NCI-H2107 treated with DMSO at 0.1 percent for 48 hours (cell line): ENCODE results near the gene FSTL1.

ENCODE experiments used
- DNase-seq: peaks from one replicate; lab custom pipeline; 2025; ENCODE audit not compliant: unreplicated experiment; lab: John Stamatoyannopoulos, UW

Gene FSTL1

DNA sequence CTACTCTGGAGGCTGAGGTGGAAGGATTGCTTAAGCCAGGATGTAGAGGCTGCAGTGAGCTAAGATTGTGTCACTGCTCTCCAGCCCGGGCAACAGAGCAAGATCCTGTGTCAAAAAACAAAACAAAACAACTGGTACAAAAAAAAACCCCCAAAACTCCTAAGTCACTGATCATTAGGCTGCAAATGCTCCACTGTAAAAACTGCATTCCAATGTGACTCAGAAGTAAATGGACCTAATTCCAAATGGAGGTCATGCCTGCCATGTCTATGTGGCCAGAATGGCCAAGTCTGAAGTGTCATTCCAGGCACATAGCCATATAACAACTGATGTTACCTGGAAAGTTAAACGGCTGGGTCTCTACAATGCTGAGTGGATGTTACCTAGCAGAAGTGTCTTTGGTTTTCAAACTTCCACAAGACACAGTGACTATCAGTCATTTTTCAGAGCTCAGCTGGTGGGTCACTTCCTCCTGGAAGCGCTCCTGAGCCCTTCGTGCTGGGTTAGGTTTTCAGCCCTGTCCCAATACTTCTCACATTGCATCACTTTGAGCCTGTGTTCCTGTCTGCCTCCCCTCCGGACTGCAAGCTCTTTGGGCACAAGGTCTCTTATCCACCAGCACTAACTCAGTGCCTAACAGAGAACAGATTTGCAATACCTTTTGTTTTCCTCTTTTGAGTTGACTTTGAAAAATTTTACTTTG is 10.6 kb downstream of the FSTL1 start:
- DNase-seq = no peak

DNA sequence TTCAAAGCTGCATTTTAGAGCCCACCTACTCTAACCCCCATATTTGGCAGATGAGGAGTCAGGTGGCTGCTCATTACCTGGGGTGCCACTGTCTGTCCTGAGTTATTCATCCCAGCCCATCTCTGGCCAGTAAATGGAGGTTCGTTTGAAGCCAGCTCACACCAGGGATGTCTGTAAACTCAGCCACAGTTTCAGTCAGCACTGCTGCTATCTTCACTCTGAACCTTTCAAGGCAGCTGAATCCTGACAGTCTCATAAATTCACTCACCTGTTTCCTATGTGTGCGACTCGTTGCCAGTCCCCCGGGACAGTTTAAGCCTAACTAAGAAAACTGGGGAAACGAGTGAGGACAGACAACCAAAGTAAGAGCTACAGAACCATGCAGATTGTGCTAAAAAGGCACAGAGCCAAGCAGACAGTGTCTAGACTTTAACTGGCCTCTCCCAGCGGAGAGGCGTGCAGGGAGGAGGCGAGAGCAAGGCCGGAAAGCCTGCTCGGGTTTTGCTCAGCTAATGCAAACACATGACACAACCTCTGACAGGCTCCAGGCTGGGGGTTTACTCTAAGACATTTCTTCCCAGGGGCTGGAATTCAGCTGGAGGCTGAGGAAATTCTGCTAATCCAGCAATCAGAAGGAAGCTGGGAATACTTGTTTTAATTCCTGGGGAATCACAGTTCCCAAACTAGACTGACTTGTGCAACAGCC is 12.0 kb downstream of the FSTL1 start:
- DNase-seq = no peak

DNA sequence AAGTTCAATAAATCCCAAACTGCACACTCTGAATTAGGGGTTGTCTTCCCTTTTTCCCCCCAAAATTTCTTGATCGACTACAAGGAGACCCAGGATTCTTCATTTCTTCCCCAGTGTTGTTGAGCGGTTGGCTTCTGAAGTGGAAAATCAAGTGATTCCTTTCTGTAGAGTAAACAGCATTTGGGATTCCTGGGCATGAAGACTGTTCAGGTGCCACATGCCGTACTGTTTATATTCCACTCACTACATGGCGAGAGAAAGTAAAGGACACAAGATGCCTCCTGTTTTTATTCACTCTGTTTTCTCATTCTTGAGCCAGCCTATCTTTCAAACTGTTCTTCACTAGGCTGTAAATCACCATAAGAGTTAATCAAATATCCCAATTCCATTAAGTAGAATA is 12.6 kb downstream of the FSTL1 start:
- DNase-seq = no peak

DNA sequence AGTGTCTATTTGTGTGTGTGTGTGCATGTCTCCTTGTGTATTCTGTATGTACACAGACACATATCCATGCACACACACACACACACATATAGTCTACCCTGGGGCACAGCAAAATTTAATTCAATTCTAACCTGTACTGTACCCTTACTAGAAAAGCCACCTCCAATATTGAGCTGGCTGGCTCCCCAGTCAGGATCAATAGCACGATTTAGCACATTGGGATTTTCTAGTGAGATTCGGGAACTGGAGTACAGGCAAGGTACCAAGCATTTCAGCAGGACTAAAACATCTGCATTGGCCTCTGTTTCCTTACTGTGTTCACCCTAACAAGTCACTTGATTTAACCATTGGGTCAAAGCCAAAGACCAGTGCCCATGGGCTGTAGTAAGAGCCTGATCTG is 13.2 kb downstream of the FSTL1 start:
- DNase-seq = no peak

DNA sequence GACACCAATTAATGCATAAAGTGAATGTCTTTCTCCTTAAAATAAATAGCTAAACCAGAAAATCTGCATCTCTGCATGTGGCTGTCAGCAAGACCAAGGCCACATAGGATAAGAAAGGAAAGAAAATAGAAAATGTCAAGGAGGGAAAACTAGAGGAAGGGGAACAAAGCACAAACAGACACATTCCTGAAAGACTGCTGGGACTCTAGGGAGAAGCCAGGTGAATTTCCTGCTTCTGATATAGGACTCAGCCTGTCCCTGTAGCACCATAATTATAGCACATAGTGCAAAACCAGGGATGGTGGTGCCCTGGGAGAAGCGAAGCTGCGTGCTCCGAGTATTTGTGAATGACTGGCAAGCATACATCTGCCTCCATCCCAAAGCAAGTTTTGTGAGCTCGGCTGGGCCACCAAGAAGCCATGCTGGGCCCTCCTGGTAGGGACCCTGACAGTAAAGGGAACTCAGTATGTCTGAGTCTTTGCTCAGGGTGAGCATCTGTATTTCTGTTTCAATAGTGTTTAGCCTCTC is 14.2 kb downstream of the FSTL1 start:
- no peak for DNase-seq

DNA sequence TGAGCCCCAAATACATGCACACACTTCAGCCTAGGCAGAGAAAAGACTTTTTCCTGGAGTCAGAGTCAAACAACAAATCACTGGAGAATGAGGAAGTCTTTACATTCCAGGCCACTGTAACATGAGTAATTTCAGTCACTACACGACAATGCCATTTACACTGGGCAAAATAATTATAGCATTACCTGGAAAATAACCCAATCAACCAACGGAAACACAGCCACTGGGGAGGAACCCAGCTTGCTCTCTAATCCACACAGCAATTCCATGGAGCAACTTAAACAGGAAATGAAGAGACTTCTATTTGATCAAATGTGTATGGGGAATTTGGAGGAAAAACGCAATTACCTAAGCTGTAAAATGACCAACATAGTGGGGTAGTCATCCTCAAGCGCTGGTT is 15.2 kb downstream of the FSTL1 start:
- peak; percentile 67 for DNase-seq

DNA sequence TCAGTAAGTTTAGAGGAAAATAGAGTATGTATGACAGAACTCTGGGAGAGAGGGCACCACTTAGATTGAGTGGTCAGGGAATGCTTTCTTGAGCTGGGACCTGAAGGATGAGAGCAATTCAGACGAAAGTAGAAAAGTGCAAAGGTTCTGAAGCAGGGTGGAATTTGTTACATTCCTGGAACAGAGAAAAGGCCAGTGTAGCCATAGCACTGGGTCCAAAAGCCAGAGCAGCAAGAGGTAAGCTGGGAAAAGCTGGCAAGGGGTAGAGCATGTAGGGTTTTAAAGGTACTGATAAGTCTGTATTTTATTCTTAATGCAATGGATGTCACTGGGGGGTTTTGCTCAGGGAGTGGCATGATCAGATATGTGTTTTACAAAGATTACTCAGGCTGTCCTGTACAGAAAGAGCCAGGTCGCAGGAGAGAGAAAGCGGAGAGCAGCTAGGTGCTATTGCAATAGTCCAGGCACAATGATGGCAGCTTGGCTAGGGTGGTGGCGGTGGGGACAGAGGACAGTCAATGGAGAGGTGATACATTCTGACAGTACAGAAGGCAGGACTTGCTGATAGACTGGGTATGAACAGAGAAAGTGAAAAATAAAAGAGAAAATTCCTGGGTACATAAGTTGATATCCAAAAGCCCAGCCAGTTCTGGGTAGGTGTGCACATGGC is 17.0 kb downstream of the FSTL1 start:
- DNase-seq = no peak

DNA sequence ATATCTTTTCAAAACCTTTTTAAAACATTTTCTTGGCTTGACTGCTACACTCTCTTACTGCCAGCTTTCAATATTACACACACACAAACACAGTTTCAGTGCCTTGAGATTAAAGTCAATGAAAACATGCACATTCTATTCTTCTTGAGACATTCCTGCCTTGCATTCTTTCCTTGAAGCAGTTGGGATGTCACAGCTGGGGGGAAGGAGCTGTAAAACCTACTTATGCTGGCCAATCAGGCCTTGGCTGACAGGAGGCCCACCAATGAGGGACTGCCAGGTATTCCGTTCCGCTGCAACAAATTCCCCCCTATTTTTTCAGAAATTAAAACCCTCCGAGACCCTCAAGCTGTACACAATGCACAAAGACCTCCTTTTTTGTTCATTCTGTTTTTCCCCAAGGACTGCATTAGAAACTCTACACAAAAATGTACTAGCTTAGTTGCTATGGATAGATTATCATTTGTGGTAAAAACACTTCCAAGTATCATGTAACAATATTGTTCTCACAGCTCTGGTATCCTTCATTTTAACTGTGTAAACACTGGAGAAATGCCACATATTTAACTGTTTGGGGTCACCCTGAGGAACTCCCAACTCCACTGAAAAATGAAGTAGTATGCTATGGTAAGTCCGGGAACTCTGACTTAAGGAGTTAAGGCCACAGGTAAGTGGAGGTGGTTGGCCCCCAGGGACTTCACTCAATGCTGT is 18.5 kb downstream of the FSTL1 start:
- DNase-seq = peak; percentile 28

DNA sequence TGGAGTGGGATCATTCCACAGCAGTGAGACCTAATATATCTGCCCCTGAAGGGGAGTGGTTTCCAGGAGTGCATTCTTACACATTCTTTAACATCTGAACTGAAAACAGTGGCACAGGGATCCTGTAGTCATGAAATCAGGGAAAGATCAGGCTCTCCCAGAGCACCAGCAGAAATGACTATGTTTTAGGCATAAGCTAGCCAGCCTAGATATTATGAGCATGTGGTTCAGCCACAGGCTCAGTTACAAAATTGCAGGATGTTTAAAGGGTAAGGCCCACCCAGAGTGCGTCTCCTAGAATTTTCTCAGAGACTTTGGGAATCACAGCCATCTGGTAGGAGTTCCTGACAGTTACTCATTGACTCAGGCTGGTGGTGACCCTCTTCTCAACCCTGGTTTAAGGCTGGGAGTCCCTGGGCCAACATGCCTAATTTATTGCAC is 20.9 kb downstream of the FSTL1 start:
- no peak for DNase-seq

DNA sequence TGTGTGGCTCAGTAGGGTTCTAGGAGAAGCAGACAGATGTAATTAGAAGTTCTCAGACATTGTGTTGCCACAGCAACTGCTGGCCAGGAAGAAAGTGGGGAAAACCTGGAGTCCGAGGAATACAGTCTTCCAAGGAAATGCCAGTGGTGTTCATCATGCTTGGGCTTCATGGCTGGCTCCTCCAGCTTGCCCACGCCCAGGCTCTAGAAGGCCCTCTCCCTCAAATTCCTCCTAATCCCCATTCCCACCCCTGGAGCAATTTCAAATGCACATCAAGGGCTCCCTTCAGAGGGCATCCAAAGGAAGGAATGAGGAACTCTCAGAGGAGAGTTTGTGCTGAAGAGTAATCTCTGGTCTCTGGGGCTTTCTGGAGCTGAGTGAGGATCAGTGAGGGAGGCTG is 21.9 kb downstream of the FSTL1 start:
- DNase-seq = no peak

DNA sequence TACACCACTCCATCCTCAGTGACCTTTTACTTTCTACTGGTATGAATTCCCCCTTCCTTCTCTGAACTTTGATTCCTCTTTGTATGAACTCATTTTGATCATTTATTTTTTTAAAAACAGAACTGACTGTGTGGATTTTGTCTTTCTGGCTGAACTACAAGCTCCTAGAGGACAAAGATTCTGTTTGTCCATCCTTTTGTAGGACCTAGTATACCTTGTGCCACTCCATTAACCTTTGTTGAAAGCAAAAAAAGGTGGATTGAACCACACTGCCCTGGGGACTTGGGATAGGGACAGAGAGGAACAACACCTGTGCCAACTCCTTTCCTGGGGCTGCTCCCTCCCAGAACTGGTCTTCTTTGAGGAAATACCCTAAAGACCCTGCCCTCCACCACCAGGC is 23.6 kb downstream of the FSTL1 start:
- no peak for DNase-seq

DNA sequence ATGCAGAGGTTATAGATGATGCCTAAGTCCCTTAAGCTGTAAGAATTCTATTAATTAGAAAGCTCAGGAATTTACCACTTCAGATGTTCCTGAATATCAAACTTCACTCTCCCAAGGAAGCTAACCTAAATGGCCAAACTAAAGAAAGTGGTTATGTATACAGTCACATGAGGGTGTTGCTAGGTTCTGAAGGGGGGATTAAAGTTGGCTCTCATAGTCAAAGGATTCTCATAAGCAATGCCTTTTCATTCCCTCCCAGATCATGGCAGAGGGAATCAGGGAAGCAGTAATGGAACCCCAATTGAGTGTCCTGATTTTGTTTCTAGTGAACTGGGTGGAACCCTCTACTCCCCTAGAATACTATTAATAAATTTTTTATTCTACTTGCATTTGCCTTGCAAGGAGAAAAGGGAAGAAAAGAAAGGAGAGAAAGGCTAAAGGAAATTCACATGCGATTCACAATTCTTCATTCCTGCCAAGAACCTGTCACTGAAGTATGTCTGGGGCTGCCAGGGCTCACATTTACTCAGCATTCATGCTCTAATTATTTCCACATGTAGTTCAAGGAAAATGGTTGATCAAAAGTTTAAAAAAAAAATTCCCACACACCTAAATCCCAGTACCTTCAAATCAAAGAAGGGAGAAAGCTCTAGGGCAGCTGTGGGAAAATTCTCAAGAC is 25.1 kb downstream of the FSTL1 start:
- DNase-seq = no peak

DNA sequence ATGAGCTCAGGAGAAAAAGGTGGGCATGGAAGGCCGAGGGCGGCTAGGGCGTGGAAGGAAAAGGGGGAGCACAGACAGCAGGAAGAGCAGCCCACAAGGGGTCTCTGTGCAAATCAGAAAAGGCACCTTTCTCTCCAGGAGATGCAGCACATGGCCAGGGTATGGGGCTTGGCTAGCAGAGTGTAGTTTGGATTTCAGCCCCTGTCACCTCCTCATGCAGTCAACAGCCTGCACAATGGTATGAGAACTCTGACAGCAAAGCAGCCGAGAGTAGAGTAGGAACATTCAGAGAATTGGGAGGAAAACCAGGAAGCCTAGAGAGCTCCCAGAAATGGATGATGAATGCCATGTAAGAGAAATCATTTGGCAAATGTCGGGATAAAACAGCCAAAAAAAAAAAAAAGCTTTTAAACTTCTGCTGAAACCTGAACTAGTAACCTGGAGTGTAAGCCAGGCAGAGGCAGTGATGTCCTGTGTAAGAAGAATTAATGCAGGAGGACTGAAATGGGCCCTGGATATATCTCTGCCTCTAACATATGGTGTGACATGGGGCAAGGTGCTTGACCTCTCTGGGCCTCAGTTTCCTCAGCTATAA is 25.7 kb downstream of the FSTL1 start:
- DNase-seq = no peak

DNA sequence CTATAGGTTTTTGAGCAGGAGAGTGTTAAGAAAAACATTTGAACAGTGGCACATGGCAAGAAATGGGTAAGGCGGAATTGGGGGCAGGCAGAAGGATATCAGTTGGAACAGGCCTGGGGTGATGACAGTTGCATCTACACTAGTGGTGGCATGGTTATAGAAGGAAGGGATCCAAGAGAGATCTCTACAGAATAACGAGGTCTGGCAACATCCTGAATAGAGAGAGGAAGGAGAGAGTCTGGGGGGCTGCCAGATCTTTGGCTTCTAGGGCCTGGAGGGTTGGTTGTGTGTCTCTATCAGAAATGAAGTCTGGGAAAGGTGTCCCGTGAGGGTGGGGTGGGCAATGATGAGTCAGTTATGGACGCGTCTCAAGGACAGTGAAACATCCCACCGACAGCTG is 26.3 kb downstream of the FSTL1 start:
- no peak for DNase-seq

DNA sequence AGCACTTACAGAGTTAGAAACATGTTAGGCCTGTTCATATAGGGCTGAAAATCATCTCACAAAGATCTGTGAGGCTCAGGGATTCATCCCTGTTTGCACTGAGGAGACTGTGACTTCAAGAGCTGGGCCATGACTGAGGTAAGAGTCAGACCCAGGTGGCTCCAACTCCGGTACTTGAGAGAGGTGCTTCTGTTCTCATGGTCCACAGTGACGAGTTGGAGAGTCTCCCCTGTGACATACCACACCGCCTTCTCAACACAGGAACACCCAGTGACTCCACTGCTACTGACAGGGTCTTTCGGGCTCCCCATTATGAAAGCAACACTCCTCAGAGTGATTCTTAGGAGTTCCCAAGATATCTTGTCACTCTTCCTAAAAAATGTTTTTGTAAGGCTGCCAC is 27.4 kb downstream of the FSTL1 start:
- DNase-seq = no peak

DNA sequence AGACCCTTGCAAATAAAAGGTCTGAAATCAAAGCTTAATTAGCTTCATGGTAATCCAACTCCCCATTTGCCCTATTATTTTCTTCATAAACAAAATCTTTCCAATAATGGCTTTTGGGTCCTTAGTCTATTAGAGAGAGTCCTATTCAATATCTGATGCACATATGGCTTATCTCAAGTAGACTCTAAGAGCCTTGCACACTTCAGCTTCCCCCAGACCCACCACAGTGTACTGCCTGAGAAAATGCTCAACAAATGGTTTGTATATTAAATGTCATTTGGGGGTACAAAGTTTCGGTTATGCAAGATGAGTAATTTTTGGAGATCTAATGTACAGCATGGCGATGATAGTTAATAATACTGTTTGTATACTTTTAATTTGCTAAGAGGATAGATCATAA is 28.9 kb downstream of the FSTL1 start:
- DNase-seq = no peak

DNA sequence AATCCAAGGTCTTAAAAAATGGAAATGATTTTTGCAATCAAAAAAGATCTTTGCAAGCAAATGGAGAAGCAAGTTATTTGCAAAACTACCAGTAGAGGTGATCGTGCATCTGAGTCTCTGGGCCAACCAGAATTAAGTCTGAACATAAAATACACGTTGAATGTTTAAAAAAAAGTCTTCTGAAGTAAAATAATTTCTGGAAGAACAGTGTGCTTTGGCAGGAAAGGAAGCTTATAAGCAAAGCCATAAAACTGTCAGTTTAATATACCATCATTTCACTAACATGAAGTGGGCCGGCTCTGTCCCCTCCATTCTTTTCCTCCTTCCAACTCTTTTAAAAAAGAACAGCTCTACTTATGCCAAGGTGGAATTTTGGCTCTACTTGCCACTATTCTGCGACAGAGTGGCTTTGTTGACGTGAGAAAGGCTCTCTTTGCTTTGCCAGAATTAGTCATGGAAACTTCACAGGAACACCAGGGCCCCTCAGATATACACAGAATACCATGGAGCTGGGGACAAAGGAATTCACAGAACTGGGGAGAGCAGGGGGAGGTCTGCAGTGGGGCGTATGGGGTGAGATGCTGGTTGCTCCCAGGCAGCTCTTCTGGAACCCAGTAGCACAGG is 29.8 kb downstream of the FSTL1 start:
- no peak for DNase-seq

DNA sequence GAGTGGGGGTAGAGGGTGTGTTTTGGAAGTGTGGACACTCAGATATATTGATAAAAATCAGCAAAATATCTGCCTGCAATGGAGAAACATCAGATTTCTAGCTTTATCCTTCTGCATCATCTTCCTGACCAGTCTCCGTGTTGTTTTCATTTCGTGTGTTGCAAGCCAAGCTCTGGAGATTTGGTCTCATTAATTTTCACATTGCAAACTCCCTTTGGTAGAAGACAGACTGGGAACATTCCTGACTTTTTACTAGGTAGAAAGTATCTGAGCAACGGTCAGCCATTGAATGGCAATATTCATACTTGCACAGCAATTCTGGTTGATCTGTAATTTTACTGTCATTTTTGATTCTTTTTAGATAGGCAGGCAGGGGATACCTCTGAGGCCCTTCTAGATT is 30.4 kb downstream of the FSTL1 start:
- no peak for DNase-seq

DNA sequence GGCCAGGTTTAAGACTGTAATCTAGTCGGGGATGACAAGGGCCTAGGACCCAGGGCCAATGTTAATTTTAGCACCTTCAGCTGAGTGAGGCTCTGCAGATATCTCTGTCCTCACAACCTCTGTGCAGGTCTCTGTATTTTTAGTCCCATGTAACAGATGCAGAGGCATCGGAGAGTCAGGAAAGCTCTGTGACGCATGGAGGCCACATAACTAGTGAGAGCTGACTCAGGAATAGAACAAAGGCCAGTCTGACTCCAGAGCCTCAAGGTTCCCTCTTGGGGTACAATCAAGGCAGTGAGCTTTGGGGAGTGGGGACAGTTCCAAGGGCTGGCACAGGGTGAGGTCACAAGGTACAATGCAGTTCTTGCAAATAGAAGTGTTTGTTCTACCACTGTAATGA is 31.0 kb downstream of the FSTL1 start:
- no peak for DNase-seq

DNA sequence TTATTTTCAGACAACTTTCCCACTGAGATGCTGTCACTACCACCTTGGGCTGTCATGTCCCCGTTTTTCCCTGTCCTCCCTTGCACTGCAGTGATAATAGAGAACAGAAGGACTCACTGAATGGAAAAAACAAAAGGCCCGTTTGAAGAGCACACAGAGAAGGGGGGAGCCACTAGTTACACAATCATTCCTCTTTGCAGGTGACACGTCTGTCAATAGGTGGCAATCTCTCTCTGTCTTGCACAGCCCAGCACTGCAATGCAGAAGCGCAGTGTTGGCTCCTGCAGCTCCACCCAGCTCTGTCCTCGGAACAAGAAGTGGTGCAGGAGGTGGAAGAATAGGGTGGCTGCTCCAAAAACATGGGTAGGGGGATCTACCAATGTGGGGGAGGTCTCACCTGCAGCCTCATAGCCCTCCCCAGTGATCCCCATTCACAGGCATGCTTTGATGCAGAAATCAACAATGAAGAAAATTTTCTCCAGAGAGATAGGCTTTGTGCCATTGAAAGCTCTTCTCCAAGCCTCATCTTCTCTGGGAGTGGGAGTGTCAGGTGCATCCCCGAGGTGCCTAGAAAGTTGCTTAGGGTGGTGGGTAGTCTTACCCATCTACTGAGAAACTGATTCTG is 31.8 kb downstream of the FSTL1 start:
- DNase-seq = peak; percentile 89
